T-helper 1 cell treated with Interleukin-12 subunit alpha and Interleukin-12 subunit beta and Interleukin-4 antibody, amounts not matched to agents 30 μg/mL and 1 μg/mL, for 36 hours (primary cell): Measurements from ENCODE around the gene PDGFRA.
A peak's percentile ranks its signal among the peaks of the same experiment; 100 is the strongest.

Experiments
- H3K27ac Mint-ChIP-seq: one replicate; pipeline ENCODE4 v1.8.0; 2021; ENCODE audit warnings: mild to moderate bottlenecking, mixed read lengths
- H3K27me3 Mint-ChIP-seq: one replicate; pipeline ENCODE4 v1.8.0; 2021; ENCODE audit warnings: low read depth, mixed read lengths
- H3K36me3 Mint-ChIP-seq: one replicate; pipeline ENCODE4 v1.8.0; 2021; ENCODE audit warnings: low read depth, mixed read lengths
- H3K4me1 Mint-ChIP-seq: one replicate; pipeline ENCODE4 v1.8.0; 2021; ENCODE audit warnings: low read depth, mixed read lengths
- H3K4me3 Mint-ChIP-seq: one replicate; pipeline ENCODE4 v1.8.0; 2021; ENCODE audit warnings: mild to moderate bottlenecking, moderate library complexity, mixed read lengths
- H3K9me3 Mint-ChIP-seq: one replicate; pipeline ENCODE4 v1.8.0; 2021; ENCODE audit warnings: mixed read lengths

Gene PDGFRA

DNA sequence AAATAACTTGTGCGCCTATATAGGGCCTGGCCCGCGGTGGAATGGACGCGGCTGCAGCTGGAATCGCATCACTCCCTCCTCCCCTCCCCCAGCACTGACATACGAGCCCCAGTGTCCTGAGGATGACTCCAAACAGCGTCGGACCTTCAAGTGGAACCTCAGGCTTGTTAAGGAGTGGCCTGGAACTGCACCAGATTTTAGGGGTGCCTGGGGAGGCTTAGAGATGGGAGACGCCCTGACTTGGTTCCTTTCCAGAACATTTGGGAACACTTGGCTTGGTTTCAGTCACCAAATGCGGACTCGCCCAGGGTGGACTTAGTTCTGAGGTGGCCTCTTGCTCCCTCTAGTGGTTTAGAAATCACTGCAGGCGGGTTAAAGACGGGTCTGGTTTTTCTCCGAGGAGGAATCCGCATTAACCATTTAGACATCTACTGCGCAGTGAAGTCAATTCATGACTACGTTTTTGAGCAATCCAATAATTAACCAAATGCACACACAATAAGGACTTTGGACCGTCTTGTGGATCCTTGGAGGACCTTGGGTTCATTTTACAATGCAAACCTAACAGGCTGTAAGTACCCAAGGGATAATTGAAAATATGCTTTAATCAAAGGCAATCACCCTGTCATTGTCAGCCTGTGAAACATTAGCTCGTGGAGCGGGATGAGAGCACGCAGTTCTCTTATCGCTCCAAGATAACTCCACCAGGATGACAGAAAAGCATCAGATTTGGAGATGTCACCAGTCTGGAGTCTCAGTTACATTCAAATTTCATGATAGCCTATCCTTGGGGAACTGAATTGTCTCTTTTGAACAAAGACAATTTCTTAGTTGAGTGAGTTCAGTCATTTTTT is 11.2 kb upstream of the PDGFRA start:
- Mint-ChIP-seq H3K9me3 (no peaks in the 10 kb centered on the region), H3K27ac (no peak overlapping the region), H3K4me1 (peaks cover 4% of the 10 kb centered on the region), H3K36me3 (no peaks in the 10 kb centered on the region), H3K27me3 (peaks cover 24% of the 10 kb centered on the region), H3K4me3 (peak overlapping the region; percentile 14)

DNA sequence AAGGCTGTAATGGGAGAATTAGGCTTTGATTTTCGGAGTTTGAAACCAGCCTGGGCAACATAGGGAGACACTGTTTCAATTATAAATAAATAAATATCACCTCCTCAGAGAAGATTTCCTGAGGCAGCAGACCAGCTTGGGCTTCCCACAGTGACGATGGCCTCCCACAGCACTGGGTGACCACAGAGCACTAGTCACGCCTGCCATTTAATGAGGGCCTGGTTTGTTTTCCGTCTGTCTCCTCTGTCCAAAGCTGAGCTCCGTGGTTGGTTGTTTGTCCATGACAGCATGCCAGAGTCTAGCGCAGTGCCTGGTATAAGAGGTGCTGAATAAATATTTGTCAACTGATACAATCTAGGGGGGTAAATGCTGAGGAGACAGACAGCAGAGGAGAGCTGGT is 10.4 kb upstream of the PDGFRA start:
- H3K27me3 Mint-ChIP-seq: peaks cover 24% of the 10 kb centered on the region
- H3K9me3 Mint-ChIP-seq: no peaks in the 10 kb centered on the region
- peaks cover 4% of the 10 kb centered on the region for H3K4me1 Mint-ChIP-seq
- H3K36me3 Mint-ChIP-seq: no peaks in the 10 kb centered on the region
- no peak overlapping the region for H3K27ac Mint-ChIP-seq
- H3K4me3 Mint-ChIP-seq: no peak overlapping the region

DNA sequence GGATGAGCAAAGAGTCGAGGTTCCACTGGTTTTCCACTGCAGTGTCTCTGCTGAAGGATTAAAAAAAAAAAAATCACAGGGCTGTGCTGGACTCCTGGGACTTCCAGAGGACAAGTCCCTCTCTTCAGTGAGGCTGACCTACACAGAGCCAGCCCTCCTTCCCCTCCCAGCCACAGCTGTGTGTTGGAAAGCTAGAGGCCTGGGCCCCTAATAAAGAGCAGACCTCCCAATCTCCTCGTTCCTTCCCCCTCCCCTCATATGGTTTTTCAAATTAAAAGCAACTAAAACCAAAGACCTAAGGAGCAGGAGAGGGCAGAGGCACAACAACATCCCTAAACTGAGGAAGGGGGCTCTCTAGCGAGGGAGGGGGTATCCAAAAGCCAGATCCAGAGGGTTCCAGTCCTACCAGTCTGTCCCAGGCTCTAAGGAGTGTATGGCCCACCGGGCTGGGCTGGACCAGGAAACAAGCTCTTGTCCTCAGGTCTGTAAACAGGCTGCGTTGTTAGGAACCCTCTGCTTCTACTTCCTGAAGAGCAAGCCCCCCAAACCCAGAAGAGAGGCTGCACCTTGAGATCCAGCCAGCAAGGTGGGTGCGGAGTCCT is 4.0 kb upstream of the PDGFRA start:
- no peaks in the 10 kb centered on the region for H3K36me3 Mint-ChIP-seq
- H3K4me3 Mint-ChIP-seq: no peak overlapping the region
- H3K27me3 Mint-ChIP-seq: peaks cover 72% of the 10 kb centered on the region
- peaks cover 16% of the 10 kb centered on the region for H3K4me1 Mint-ChIP-seq
- no peaks in the 10 kb centered on the region for H3K9me3 Mint-ChIP-seq
- H3K27ac Mint-ChIP-seq: no peak overlapping the region

DNA sequence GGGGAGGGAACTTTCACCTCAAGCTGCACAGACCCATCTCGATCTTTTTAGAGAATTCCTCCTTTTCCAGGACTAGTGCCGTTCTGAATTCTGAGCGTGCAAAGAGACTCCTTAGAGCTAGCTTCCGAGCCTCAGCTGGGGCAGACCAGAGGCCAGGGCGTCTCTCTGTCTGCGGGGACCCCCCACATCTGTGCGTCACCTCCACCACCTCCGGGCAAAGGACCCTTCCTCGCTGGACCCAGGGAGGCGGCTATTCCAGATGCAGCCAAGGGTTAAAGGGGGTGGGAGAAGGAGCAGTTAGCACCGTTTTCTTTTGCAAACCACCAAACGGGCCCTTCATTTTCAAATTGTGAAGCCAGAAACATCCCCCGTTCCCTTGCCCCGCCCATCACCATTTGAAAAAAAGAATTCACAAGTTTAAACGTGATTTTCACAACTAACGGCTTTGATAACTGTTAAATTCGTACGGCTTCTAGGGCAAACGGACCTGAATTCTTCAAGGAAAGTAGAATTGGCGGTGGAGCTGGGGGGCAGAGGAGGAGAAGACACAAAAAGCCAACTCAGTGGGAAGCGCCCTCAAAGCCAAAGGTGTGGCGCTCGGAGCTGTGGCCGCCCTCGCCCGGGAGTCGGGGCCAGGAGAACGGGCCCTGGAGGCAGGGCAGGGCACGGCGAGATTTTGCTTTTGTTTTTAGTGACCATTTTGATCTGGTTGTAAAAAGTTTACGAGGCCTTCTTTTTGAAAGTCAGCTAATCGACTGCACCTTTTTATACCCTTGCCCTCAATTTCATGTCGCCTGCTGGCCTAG is 3.3 kb upstream of the PDGFRA start:
- no peaks in the 10 kb centered on the region for H3K9me3 Mint-ChIP-seq
- peak overlapping the region; percentile 40 for H3K4me3 Mint-ChIP-seq
- no peaks in the 10 kb centered on the region for H3K36me3 Mint-ChIP-seq
- H3K27me3 Mint-ChIP-seq: peaks cover 76% of the 10 kb centered on the region
- H3K4me1 Mint-ChIP-seq: peaks cover 16% of the 10 kb centered on the region
- no peak overlapping the region for H3K27ac Mint-ChIP-seq

DNA sequence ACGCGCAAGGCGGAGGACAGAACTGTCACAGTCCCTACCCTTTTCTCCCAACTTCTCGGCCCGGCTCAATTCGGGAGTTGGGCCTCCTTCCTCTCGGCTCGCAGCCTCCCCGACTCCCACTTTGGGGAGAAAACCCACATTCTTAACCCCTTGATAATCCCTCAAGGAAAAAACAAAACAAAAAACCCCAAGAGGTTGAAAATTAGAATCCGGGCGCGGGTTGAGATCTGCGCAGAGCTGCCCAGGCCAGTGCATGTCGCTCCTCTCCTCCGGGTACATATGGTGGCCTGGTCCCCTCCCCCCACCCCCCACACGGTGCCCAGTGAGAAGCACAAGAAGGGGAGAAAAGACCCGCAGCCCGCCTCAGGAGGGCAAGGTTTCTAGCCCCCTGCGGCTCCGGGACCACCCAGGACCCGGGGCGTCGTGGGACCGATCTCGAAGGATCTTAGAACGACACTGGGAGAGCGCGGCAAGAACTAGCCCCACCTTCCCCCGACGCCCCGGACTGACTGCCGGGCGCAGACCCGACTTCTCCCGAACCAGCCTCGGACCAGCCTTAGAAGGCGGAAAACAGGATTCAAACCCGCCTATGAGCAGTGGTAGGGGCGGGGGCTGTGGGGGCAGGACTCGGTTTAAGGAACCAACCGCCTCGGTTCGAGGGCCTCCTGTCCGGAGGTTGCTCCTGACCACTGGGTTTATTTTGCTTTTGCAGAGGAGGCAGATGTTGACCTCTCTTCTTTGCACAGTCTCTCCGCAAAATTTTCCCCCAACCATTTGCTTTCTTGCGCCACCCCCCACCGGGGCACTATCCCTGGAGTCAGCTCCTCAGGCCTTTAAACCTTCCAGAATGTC is 2.5 kb upstream of the PDGFRA start:
- Mint-ChIP-seq H3K27ac (peak overlapping the region; percentile 20), H3K4me1 (peaks cover 16% of the 10 kb centered on the region), H3K9me3 (no peaks in the 10 kb centered on the region), H3K27me3 (peaks cover 82% of the 10 kb centered on the region), H3K36me3 (no peaks in the 10 kb centered on the region), H3K4me3 (peak overlapping the region; percentile 59)

DNA sequence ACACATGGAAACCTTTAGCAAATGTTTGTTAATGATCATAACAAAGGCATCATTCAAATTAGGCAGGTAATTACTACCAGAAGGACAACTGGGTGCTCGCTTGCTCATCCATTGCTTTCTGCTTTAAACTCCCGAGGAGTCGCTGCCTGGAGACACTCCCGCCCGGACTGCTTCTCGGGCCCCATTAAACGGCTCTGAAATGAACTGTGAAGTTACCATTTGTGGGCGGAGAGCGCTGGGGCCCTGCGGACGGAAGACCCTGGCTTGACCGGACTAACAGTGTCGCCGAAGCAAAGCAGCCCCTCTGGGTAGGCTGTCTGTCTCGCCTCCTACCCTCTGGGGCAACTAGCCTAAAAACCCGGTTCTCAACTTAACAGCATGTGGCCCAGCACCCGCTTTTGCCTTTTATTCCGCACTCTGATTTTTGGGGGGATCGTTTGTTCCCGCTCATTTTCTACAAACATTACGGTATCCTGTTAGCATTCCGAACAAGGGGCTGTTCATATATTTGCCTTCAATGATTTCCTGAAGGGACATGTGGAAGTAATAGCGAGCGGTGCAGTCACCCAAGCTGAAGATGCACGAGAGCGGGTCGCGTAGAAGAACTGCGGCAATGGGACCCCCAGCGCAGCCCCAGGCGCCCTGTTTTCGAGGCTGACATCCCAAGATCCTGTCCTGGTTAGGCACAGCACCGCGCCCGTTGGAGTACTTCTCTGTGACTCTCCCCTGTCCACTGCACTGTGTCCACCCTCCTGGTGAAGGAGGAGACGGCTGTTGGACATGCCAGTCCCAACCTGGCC is 1.6 kb upstream of the PDGFRA start:
- H3K27ac Mint-ChIP-seq: peak overlapping the region; percentile 20
- no peaks in the 10 kb centered on the region for H3K36me3 Mint-ChIP-seq
- peaks cover 89% of the 10 kb centered on the region for H3K27me3 Mint-ChIP-seq
- peaks cover 16% of the 10 kb centered on the region for H3K4me1 Mint-ChIP-seq
- peak overlapping the region; percentile 59 for H3K4me3 Mint-ChIP-seq
- no peaks in the 10 kb centered on the region for H3K9me3 Mint-ChIP-seq

DNA sequence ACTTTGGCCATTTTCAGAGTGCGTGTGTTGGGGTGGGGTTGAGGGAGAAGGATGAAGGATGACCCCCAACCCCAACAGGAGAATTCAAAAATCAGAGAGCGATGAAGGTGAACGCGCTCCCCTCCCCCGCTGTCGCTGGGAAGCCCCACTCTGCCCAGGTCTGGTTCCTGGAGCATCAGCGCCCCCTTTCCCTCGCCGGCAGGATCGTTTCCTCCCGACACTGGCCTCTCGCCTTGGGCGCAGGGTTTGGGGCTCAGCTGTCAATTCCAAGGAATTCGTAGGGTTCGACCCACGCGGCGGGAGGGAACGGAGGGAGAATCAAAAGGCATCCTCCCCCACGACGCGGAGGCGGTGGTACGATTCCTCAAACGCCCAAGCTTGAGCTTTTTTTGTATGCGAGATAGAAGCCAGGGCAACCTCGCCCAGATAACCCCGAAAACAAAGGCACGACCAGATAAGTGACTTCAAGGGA is 1.0 kb upstream of the PDGFRA start:
- H3K36me3 Mint-ChIP-seq: no peaks in the 10 kb centered on the region
- H3K27me3 Mint-ChIP-seq: peaks cover 86% of the 10 kb centered on the region
- no peak overlapping the region for H3K27ac Mint-ChIP-seq
- peaks cover 16% of the 10 kb centered on the region for H3K4me1 Mint-ChIP-seq
- no peaks in the 10 kb centered on the region for H3K9me3 Mint-ChIP-seq
- peak overlapping the region; percentile 21 for H3K4me3 Mint-ChIP-seq

DNA sequence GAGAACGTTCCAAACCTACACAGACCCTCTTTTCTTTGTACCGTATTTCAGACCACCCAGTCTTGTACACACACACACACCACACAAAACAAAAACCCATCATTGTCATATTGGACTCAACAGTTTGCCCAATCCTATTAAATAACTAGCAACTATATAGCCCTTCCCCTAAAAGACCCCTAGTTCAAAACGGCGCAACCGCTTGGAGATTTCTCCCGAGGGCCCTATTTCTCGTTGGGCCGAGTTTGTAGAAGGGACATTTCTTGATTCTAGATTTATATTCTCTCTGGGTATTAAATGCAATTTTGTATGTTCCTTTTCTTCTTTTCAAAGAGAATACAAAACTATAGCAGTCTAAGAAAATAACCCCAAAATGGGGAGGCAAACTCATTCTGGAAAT is 547 bp upstream of the PDGFRA start:
- H3K27me3 Mint-ChIP-seq: peaks cover 86% of the 10 kb centered on the region

DNA sequence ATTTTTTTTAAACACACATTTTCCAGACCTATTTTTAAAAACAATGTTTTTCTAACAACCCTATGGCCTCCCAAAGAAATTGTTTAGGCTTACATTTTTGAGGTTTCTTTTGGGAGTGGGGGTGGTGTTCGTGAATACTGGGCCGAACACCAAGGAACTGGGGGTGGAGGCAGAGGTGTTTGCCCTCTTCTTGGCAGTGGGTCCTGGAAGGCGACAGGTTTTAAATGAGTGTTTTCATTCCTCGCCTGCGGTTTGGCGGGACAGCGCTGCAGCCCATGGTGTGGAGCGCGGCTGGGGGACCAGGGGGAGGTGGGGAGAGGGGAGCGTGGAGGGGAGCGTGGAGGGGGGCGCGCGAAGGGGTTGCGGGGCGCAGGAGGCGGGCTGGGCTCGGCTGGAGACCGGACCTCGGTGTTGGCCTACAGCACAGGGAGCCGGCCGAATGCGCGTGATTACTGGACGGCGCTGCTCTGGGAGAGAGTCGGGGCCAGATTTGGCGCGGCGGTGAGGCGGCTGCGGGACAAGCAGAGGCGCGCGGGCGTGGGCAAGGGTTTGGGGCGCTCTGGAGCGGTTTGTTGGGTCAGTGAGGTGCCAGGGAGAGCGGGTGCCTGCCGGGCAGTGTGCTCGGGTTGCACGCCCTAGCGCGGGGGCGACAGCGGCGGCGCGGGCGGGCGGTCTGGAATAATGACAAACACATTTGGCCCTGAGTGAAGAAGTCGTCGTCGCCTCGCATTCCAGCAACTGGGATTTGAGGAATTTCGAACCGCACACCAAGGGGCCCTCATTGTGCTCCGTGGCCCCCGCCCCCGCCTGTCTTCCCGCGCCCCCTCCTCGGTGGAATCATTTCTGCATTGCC is 764 bp downstream of the PDGFRA start:
- Mint-ChIP-seq H3K9me3 (no peaks in the 10 kb centered on the region), H3K4me3 (peak overlapping the region; percentile 21), H3K36me3 (no peaks in the 10 kb centered on the region), H3K4me1 (peaks cover 20% of the 10 kb centered on the region), H3K27ac (peak overlapping the region; percentile 80), H3K27me3 (peaks cover 87% of the 10 kb centered on the region)

More for the DNA sequence above, 547 bp upstream of the PDGFRA start:
- Mint-ChIP-seq H3K9me3 (no peaks in the 10 kb centered on the region), H3K27ac (peak overlapping the region; percentile 55), H3K36me3 (no peaks in the 10 kb centered on the region), H3K4me1 (peaks cover 16% of the 10 kb centered on the region), H3K4me3 (peak overlapping the region; percentile 12)

DNA sequence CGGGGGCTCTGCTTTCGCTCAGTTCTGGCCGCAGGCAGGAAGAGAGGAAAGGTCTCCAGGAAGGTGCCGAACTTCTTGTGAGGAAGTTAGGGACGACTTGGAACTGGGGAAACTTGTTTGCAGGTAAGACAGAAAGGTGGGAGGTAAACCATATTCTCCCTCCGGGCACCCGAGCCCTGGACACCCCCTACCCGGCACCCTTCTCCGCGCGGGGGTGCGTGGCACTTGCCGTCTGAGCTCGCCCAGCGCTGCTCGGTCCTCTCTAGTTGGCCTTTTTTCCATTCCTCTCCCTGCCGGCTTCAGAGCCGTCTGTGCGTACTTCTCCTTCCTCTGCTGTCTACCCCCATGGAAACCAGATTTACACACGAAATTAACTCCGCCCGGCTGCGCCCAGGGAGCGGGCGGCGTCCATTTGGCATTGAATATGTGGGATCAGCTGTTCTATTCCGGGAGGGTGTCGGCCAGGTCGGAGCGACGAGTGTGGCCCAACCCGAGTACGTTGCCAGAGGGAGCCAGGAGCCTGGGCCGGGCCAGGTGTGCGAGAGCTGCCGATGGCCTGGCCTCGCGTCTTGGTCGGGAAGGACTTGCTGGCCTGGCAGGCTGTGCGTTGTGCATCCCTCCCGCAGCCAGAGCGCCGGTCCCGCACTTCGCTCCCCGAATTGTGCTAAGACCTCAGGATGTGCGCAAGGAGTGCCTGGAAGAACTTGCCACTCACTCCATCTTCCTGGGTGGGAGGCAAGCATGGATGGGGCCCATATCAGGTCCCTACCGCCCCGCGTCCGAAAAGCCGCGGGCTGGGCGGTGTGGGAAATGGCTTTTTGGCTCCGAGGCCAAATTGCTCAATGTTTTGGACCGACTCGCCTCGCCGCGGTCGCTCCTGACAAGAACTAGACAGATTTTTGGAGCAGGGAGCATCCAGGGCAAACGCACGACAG is 1.7 kb downstream of the PDGFRA start:
- no peak overlapping the region for H3K4me3 Mint-ChIP-seq
- peaks cover 20% of the 10 kb centered on the region for H3K4me1 Mint-ChIP-seq
- H3K36me3 Mint-ChIP-seq: no peaks in the 10 kb centered on the region
- H3K27ac Mint-ChIP-seq: peak overlapping the region; percentile 52
- H3K9me3 Mint-ChIP-seq: no peaks in the 10 kb centered on the region
- peaks cover 83% of the 10 kb centered on the region for H3K27me3 Mint-ChIP-seq

DNA sequence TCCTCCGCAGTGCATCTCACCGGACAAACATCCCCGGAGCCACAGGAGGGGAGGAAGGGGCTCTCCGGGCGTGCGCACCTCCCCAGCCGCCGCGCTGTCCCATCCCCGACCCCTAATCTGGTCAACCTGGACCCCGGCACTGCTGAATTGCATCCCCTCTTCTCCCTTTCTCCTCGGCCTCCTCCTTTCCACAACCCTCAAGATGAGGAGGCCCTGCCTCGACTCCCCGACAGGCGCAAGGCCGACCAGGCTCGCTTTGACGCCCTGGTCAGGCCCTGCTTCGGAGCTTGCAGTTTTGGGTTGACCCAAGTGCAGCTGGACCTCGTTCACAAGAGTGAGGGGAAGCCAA is 2.3 kb downstream of the PDGFRA start:
- Mint-ChIP-seq H3K4me3 (no peak overlapping the region), H3K9me3 (no peaks in the 10 kb centered on the region), H3K36me3 (no peaks in the 10 kb centered on the region), H3K4me1 (peaks cover 16% of the 10 kb centered on the region), H3K27ac (no peak overlapping the region), H3K27me3 (peaks cover 80% of the 10 kb centered on the region)
